ENCODE data around the gene KLF13. TPM values are rescaled to one million over a fixed set of nuclear protein-coding genes. Genes with fewer than 3 reads are reported as not detected.

The KLF13 gene
- total RNA-seq, 4 donors from 2014 or later, result 18.3 to 50.2 (median 32.9) TPM

DNA sequence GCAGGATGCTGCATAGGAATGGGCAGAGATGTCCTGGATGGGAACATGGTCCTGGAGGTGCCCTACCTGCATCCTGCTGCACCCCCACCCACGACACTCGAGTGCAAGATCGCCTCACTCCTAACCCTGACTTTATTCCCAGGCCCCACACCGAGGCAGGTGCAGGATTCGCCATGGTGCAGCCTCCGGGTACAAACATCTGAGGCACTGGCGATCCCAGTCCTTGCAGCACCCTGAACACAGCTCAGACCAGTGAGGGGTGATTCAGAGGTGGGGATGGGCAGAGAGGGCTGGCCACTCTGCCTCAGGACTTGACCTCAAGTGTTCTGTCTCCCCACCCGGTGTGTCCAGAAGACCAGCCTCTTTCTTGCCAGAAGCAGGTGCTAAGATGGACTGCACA lies 49.1 kb downstream of the KLF13 start:
- Histone ChIP-seq H3K9me3 (no peaks in the 10 kb centered on the region), H3K27ac (peak overlapping the region; percentile 40 to 100 (median 79)), H3K4me1 (peaks cover 48 to 60% of the 10 kb centered on the region in 2 donors), H3K27me3 (no peaks in the 10 kb centered on the region), H3K36me3 (peaks cover 0 to 20% of the 10 kb centered on the region in 2 donors), H3K4me3 (no peak overlapping the region)
- no peak for DNase-seq
- ATAC-seq, result no peak
- intact Hi-C loops (cut with DNase I; ENCODE audit: low total_unique reads) (no loop called here), in situ Hi-C loops (cut with MboI; ENCODE audit: low sequenced_read_pairs in 4 of 4) (no loop called here)
- TF ChIP-seq POLR2A (IDR thresholded peaks at IDR 0.05), result no peak
- TF ChIP-seq, protein P1, sequence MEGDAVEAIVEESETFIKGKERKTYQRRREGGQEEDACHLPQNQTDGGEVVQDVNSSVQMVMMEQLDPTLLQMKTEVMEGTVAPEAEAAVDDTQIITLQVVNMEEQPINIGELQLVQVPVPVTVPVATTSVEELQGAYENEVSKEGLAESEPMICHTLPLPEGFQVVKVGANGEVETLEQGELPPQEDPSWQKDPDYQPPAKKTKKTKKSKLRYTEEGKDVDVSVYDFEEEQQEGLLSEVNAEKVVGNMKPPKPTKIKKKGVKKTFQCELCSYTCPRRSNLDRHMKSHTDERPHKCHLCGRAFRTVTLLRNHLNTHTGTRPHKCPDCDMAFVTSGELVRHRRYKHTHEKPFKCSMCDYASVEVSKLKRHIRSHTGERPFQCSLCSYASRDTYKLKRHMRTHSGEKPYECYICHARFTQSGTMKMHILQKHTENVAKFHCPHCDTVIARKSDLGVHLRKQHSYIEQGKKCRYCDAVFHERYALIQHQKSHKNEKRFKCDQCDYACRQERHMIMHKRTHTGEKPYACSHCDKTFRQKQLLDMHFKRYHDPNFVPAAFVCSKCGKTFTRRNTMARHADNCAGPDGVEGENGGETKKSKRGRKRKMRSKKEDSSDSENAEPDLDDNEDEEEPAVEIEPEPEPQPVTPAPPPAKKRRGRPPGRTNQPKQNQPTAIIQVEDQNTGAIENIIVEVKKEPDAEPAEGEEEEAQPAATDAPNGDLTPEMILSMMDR (IDR thresholded peaks at IDR 0.05 in 4 of 5, conservative IDR thresholded peaks at IDR 0.05 in 1 of 5), result no peak

DNA sequence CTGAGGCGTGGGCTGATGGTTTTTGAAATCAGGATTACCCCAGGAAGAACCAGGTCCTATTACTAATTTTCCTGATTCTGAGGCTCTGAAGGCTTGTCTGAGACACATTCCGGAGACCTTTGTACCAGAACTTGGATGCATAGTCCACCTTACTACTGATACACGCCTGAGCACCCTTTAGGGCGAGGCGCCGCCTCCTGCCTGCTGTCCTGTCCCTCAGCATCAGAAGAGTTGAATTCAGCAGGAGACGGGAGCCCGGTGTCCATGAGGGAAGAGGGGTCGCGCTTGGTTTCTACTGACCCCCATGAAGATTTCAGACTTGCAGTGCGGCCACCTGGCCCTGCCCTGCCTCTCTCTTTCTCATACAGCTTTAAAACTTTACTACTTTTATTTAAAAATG lies 49.9 kb downstream of the KLF13 start:
- in situ Hi-C loops (cut with MboI; ENCODE audit: low sequenced_read_pairs in 4 of 4) (no loop called here), intact Hi-C loops (cut with DNase I; ENCODE audit: low total_unique reads) (no loop called here)
- Histone ChIP-seq H3K27me3 (no peaks in the 10 kb centered on the region), H3K36me3 (peaks cover 0 to 28% of the 10 kb centered on the region in 2 donors), H3K4me1 (peaks cover 40 to 53% of the 10 kb centered on the region in 2 donors), H3K9me3 (no peaks in the 10 kb centered on the region), H3K27ac (peak overlapping the region in 2 of 4 donors; percentile 9 to 98), H3K4me3 (no peak overlapping the region)
- TF ChIP-seq, protein P1 (IDR thresholded peaks at IDR 0.05 in 4 of 5, conservative IDR thresholded peaks at IDR 0.05 in 1 of 5), result no peak
- TF ChIP-seq POLR2A (IDR thresholded peaks at IDR 0.05), result no peak
- DNase-seq (no peak), ATAC-seq (no peak)

DNA sequence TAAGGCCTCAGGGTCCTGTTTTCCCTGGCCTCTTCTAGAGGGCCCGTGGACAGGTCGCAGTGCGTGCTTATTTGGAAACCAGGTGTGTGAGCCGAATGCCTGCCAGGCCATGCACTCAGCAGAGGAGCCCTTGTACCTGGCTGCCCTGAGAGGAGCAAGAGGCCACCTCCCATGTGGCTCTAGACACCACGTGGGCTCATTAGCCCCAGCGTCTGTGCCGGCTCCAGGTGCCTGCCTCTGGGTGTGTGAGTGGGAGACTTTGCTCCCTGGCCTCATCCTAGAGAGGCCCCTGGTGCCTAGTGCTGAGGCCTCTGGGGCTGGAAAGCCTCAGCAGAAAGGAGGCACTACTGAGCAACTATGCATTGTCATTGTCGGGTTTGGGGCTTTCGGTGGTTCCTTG lies 50.4 kb downstream of the KLF13 start:
- intact Hi-C loops (cut with DNase I; ENCODE audit: low total_unique reads), result no loop called here
- peak overlapping the region in 3 of 4 donors; percentile 37 to 53 (median 39) for H3K27ac ChIP-seq
- peaks cover 0 to 28% of the 10 kb centered on the region in 2 donors for H3K36me3 ChIP-seq
- H3K27me3 ChIP-seq, result no peaks in the 10 kb centered on the region
- in situ Hi-C loops (cut with MboI; ENCODE audit: low sequenced_read_pairs in 4 of 4), result no loop called here
- H3K4me1 ChIP-seq, result peaks cover 41 to 52% of the 10 kb centered on the region in 2 donors
- TF ChIP-seq POLR2A (IDR thresholded peaks at IDR 0.05), result no peak
- TF ChIP-seq, protein P1 (IDR thresholded peaks at IDR 0.05 in 4 of 5, conservative IDR thresholded peaks at IDR 0.05 in 1 of 5), result no peak
- ATAC-seq (no peak), DNase-seq (no peak)
- H3K9me3 ChIP-seq, result no peaks in the 10 kb centered on the region
- H3K4me3 ChIP-seq, result no peak overlapping the region

DNA sequence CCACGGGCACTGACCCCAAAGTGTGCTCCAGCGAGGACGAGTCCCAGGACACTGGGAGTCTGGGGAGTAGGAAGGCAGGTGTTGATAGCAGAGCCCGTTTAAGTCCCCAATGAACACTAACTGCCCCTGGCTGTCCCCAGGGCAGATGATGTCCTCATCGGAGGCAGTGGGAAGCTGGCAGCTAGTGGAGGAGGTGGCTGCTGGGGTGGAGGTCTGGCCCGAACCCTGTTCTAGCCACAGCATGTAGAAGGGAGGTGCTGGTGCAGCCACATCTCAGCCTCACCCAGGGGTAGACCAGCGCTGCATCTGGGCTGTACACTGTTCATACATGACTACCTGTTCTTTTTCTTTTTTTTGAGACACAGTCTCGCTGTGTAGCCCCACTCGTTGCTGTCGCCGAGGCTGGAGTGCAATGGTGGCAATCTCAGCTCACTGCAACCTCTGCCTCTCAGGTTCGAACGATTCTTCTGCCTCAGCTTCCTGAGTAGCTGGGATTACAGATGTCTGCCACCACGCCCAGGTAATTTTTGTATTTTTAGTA lies 51.8 kb downstream of the KLF13 start:
- H3K27ac ChIP-seq, result peak overlapping the region; percentile 54 to 67 (median 62)

More for the DNA sequence above, 51.8 kb downstream of the KLF13 start:
- Histone ChIP-seq H3K4me3 (no peak overlapping the region), H3K36me3 (peaks cover 0 to 20% of the 10 kb centered on the region in 2 donors), H3K4me1 (peaks cover 32 to 44% of the 10 kb centered on the region in 2 donors), H3K27me3 (no peaks in the 10 kb centered on the region), H3K9me3 (no peaks in the 10 kb centered on the region)
- in situ Hi-C loops (cut with MboI; ENCODE audit: low sequenced_read_pairs in 4 of 4), result no loop called here
- intact Hi-C loops (cut with DNase I; ENCODE audit: low total_unique reads), result no loop called here
- DNase-seq (no peak), ATAC-seq (no peak)
- no peak for TF ChIP-seq POLR2A (IDR thresholded peaks at IDR 0.05)
- TF ChIP-seq, protein P1 (IDR thresholded peaks at IDR 0.05 in 4 of 5, conservative IDR thresholded peaks at IDR 0.05 in 1 of 5), result no peak
